CD4-positive, alpha-beta T cell treated with Interleukin-4 for 4 hours (primary cell): ENCODE results near the gene KCNJ12.
"Not testable (repeated sequence)": the region's sequence is repeated elsewhere in the genome, so short reads cannot be mapped to it uniquely, and the experiment has no call there.

Experiments used
- DNase-seq: peaks from one replicate; pipeline ENCODE4 v3.0.0-alpha.2; 2020

Gene KCNJ12

GRCh38 chr17:21376081-21376758 is at the start of gene KCNJ12:
TSS of gene KCNJ12 (plus strand) at chr17:21376357. CDS start at chr17:21415343, 38,986 bp downstream.
- no peak for DNase-seq

- not testable (repeated sequence) for DNase-seq
Measured at GRCh38 chr17:21327921-21328320, 48.2 kb upstream of the KCNJ12 start.

- DNase-seq = not testable (repeated sequence)
Measured at GRCh38 chr17:21328778-21329177, 47.4 kb upstream of the KCNJ12 start.

GRCh38 chr17:21330436-21331160 is 45.6 kb upstream of the KCNJ12 start:
- no peak for DNase-seq

- DNase-seq = not testable (repeated sequence)
Measured at GRCh38 chr17:21336541-21337294, 39.4 kb upstream of the KCNJ12 start.

- not testable (repeated sequence) for DNase-seq
Measured at GRCh38 chr17:21337981-21338625, 38.1 kb upstream of the KCNJ12 start.

- DNase-seq = no peak
Measured at GRCh38 chr17:21339011-21339410, 37.1 kb upstream of the KCNJ12 start.

GRCh38 chr17:21339571-21339970 is 36.6 kb upstream of the KCNJ12 start:
- not testable (repeated sequence) for DNase-seq

- not testable (repeated sequence) for DNase-seq
Measured at GRCh38 chr17:21340407-21340806, 35.8 kb upstream of the KCNJ12 start.

GRCh38 chr17:21341279-21341678 is 34.9 kb upstream of the KCNJ12 start:
- DNase-seq = not testable (repeated sequence)

- not testable (repeated sequence) for DNase-seq
Measured at GRCh38 chr17:21341925-21342540, 34.1 kb upstream of the KCNJ12 start.

GRCh38 chr17:21343061-21343949 is 32.9 kb upstream of the KCNJ12 start:
- DNase-seq = not testable (repeated sequence)

- not testable (repeated sequence) for DNase-seq
Measured at GRCh38 chr17:21344801-21345200, 31.4 kb upstream of the KCNJ12 start.

GRCh38 chr17:21345236-21345635 is 30.9 kb upstream of the KCNJ12 start:
- DNase-seq = no peak

GRCh38 chr17:21346107-21346506 is 30.1 kb upstream of the KCNJ12 start:
- not testable (repeated sequence) for DNase-seq

- DNase-seq = not testable (repeated sequence)
Measured at GRCh38 chr17:21346651-21347250, 29.4 kb upstream of the KCNJ12 start.

- not testable (repeated sequence) for DNase-seq
Measured at GRCh38 chr17:21347660-21348059, 28.5 kb upstream of the KCNJ12 start.

GRCh38 chr17:21348081-21348925 is 27.9 kb upstream of the KCNJ12 start:
- DNase-seq = not testable (repeated sequence)

GRCh38 chr17:21348926-21349261 is 27.3 kb upstream of the KCNJ12 start:
- DNase-seq = not testable (repeated sequence)
